Stimulated activated CD4-positive, alpha-beta T cell treated with anti-CD3 and anti-CD28 coated beads, Interleukin-15, amount 100 ng/mL, for 1 hour (primary cell): ENCODE measurements around the gene HECTD1.
A peak's percentile ranks its signal among the peaks of the same experiment; 100 is the strongest.
"Not testable (repeated sequence)": the region's sequence is repeated elsewhere in the genome, so short reads cannot be mapped to it uniquely, and the experiment has no call there.

Experiments
- DNase-seq, 2 donors: peaks; one replicate each; pipeline ENCODE4 v3.0.0-alpha.2; 2020; ENCODE audit warnings: low read depth in 1 of 2, low spot score in 1 of 2

The HECTD1 gene

GRCh38 chr14:31229009-31229408 lies 21.4 kb upstream of the HECTD1 start:
- no peak for DNase-seq

DNA sequence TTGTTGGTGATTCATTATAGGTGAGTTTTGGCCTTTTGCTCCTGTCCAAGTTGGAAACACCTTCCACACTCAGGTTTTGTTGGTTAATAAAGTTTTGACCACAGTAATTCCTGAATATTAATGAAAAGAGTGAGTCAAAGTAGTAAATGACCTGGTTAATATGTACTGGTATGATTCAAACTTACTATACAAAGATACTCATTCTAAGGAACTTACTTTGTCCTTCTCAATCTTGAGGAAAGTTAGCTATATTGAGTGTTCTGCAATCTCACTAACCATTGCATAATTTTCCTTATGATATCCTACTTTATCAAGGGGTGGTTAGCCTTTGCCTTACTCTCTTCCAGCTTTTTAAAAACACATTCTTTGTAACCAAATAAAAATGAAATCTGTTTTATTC lies 20.9 kb upstream of the HECTD1 start:
- DNase-seq: no peak

DNA sequence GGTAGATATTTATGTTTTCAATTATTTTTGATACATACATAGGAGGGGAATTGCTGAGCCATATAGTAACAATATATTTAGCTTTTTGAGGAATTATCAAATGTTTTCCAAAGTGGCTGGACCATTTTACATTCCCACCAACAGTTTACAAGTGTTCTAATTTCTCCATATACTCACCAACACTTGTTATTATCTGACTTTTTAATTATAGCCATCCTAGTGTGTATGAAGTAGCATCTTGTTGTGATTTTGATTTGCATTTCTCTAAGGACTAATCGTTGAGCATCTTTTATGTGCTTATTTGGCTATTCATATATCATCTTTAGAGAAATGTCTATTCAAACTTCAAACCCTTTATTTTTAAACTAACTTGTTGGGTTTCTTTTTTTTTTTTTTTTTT lies 17.2 kb upstream of the HECTD1 start:
- no peak for DNase-seq

GRCh38 chr14:31223331-31223730 lies 15.7 kb upstream of the HECTD1 start:
- DNase-seq: no peak

DNA sequence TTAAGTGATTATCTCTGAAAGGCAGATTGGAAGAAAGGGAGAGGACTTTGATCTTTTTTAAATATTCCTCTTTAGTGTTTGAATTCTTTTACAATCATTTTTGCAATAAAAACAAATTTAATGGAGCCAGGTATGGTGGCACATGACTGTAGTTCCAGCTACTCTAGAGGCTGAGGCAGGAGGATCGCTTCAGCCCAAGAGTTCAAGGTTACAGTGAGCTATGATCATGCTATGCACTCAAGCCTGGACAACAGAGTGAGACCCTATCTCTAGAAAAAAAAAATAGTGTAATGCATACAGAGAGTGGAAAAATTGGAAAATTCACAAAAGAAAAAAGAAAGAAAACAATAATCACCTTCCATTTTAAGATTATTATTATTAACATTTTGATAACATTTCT lies 15.2 kb upstream of the HECTD1 start:
- no peak for DNase-seq

- DNase-seq: no peak
Observed at GRCh38 chr14:31221266-31221665, 13.7 kb upstream of the HECTD1 start.

DNA sequence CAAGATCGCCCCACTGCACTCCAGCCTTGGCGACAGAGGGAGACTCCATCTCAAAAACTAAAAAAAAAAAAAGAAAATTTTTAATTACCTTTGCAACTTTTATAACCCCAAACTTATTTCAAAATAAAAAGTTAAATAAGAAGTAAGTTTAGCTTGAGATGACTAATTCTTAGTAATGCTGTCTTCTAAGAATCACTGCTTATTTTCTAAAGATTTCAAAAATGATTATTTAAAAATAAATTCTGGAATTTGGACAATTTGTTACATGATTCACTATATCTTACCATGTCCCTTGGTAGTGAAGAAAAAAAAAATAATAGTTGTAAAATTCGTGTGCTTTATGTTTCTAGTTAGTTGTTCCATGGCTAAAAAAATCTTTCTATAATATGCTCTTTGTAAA lies 11.6 kb upstream of the HECTD1 start:
- no peak for DNase-seq

- DNase-seq: no peak
Observed at GRCh38 chr14:31216359-31216758, 8.8 kb upstream of the HECTD1 start.

- no peak for DNase-seq
Observed at GRCh38 chr14:31212893-31213292, 5.3 kb upstream of the HECTD1 start.

DNA sequence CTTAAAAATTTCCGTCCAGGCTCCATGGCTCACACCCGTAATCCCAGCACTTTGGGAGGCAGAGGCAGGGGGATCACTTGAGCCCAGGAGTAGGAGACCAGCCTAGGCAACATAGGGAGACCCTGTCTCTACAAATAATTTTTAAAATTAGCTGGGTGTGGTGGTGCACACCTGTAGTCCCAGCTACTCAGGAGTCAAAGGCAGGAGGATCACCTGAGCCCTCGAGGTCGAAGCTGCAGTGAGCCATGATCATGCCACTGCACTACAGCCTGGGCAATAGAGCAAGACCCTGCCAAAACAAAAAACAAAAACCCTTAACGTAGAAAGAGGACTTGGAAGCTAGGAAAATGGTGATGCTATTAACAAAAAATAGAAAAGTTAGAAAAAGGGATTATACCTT lies 2.0 kb upstream of the HECTD1 start:
- no peak for DNase-seq

DNA sequence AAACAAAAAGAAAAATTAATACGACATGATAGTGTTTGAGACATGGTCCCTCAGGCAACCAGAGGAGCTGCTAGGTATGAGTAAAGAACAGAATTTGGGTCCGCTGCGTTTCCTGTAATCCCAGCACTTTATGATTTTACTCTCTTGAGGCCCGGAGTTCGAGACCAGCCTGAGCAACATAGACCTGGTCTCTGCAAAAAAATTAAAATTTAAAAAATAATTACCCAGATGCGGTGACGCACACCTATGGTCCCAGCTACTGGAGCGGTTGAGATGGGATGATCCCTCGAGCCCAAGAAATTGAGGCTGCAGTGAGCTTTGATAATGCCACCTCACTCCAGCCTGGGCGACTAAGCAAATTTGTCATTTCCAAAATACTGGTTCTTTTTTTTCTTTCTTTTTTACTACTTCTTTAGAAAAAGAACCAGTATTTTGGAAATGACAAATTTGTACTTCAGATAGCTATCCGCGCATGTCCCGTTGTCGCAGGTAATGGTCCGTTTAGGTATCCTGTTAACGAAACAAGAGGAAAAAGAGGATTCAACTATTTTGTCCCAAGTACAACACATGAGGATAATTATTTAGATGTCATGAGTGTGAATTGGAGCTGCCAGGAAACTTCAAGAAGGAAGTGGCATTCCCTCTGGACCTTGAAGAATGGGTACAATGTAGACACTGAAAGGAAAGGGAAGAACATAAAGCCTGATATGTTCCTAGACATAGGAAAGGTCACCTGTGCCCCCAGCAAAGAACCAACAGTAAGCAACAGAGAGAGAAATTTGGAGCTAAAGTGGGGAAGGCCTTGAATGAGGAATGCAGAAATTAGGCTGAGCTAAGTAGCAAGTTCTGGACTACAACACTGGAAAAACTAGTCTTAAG lies 1.2 kb upstream of the HECTD1 start:
- no peak for DNase-seq

DNA sequence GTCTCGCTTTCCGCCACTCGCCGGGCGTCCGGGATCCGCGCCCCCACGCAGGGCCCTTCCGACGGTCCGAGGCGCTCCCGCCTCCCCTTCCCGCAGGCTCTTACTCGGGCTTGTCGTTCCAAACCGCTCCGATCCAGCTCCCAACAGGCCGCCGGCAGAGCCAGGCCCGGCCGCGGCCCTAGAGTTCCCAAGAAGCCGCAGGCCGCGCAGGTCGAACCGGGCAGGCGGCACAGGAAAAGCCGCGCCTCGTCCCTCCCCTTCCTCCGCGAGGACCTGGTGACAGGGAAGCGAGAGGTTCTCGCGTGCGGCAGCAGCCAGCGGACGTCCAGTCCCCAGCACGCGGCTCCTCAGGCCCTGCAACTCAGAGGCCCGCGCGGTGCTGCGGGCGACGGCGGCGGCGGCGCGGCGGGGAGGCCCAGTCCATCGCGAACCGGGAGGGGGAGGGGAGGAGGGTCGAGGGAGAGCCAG lies 272 bp downstream of the HECTD1 start:
- no peak for DNase-seq

DNA sequence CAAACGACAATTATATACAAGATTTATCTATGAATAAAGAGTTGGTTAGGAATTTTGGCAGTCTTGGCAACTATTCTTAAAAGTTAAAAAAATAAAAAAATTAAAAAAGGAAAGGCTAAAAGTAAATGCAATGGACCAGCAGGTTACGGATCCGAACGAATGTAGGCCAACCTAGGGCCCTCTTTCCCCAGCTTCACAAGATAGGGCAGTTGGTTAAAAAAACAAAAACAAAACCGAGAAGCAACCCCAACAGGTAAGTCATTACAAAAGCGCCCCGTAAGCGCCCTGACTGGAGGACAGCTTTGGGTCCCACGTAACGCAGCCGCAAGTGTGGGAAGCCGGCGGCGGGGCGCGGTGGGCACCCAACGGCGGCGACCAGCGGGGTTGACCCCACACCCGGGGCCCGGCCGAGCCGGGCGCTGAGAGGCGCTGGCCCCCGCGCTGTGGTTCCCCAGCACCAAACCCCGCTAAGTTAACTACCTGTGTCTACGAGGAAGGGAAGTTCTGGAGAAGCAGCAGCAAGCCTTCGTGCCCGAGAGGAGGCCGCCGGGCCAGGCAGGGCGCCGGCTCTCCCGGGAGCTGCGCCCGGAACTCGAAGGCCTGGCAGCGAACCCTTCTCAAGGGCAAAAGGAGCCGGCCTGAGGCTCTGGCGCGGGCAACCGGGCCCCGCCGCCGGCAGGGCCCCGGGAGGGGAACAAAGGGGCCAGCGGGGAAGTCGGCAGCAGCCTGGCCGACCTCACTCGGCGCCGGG lies 882 bp downstream of the HECTD1 start:
- DNase-seq: peak; percentile 20 to 36

DNA sequence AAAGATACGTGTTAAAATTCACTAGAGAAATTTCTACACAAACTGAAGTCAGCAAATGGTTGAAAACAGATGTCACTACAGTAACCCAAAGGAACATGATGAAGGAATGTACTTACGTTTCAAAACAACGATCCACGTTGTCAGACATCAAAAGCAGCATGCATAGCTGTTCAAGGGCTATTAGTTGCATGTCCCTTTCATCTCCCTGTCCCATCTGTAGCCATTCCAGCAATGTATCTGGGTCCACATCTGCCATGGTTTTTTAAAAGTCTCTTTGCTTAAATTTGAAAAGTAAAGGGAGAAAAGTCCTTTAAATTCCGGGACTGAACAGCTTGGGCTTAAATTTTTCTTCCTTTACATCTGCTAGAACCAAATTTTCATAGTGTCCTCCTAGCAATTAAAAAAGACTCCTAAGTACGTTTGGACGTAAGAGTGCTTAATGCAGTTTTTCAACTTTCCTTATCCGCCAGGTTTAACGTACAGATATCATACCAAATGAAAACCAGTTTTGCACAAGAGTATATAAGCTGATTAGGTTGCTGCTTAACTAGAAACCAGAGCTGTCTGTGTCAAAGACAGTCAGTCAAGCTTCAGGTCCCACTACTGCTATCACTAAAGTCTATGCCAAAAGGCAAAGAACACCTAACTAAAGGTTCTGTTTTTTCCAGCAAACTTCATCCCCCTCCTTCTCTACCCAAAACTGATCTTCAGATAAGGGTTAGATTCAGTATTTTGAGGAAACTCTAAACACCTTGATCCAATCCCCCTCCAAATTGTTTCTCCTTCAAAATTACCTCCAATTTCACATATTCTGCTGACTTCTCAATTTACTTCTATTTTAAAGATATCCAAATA lies 1.7 kb downstream of the HECTD1 start:
- no peak for DNase-seq

GRCh38 chr14:31204593-31205534 lies 2.7 kb downstream of the HECTD1 start:
- no peak for DNase-seq

DNA sequence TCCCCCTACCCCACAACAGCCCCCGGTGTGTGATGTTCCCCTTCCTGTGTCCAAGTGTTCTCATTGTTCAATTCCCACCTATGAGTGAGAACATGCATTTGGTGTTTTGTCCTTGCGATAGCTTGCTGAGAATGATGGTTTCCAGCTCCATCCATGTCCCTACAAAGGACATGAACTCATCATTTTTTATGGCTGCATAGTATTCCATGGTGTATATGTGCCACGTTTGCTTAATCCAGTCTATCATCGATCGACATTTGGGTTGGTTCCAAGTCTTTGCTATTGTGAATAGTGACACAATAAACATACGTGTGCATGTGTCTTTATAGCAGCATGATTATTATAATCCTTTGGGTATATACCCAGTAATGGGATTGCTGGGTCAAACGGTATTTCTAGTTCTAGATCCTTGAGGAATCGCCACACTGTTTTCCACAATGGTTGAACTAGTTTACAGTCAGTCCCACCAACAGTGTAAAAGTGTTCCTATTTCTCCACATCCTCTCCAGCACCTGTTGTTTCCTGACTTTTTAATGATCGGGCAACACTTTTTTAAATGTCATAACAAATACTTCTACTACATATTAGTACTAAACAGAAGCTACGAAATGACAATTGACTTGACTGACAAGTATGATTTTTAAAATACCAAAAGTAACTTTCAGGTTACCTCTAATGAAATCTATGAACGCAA lies 3.5 kb downstream of the HECTD1 start:
- not testable (repeated sequence) for DNase-seq

DNA sequence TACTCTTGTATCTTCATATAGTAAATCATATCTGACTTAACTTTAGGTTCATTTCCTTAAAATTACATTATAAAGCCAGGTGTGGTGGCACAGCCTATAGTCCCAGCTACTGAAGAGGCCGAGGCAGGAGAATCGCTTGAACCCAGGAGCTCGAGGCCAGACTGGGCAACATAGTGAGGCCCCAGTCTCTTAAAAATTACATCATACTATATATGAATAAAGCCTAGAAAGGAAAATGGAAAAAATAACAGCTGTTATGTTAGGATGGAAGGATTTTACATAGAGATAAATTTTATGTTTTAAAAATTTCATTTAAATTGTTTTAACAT lies 4.2 kb downstream of the HECTD1 start:
- DNase-seq: no peak

DNA sequence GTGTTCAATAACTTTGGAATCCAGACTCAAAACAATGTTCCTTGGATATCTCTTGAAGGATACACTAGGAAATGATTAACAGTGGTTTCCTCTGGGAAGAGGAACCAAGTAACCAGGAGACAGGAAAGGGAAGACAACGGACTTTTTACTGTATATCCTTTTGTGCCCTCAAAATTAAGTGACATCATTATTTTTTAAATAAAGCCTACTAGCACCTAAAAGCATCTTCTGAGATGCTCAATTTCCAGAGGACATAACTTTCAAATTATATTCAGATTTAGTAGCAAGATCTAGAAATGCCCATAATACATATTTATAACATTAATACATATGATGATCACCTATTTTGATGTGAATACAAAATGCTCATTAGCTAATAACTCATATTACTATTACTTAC lies 6.5 kb downstream of the HECTD1 start:
- DNase-seq: no peak

- DNase-seq: no peak
Observed at GRCh38 chr14:31200702-31200990, 6.9 kb downstream of the HECTD1 start.

DNA sequence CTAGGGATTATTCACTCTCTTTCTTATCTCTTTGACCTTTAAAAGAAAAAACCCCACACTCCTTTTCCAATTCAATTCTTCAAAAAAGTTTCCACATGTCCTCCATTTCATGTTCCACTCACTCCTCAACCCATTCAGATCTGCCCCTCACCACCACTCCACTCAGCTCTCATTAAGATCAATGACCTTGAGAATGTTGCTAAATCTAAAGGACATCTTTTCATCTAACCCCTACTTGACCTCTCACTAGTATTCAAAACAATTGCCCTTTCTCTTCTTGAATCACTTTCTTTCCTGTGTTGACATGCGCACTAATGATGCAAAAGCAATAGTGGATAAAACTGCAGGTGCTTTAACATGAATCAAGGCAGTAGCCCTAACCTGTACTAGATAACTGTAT lies 9.9 kb downstream of the HECTD1 start:
- no peak for DNase-seq
